ENCODE results near the gene SLC4A8.
"Not testable (repeated sequence)": the region's sequence is repeated elsewhere in the genome, so short reads cannot be mapped to it uniquely, and the experiment has no call there.

SLC4A8 gene

GRCh38 chr12:51429700-51430099 lies 5.1 kb downstream of the SLC4A8 start:
- DNase-seq (ENCODE audit: low read depth), result no peak

- DNase-seq (ENCODE audit: low read depth), result no peak
Measured at GRCh38 chr12:51430196-51430895, 5.7 kb downstream of the SLC4A8 start.

- no peak for DNase-seq (ENCODE audit: low read depth)
Measured at GRCh38 chr12:51432921-51433320, 8.3 kb downstream of the SLC4A8 start.

- DNase-seq (ENCODE audit: low read depth), result no peak
Measured at GRCh38 chr12:51434305-51434704, 9.7 kb downstream of the SLC4A8 start.

- DNase-seq (ENCODE audit: low read depth), result no peak
Measured at GRCh38 chr12:51437431-51437830, 12.8 kb downstream of the SLC4A8 start.

GRCh38 chr12:51439330-51439729 lies 14.7 kb downstream of the SLC4A8 start:
- DNase-seq (ENCODE audit: low read depth), result no peak

GRCh38 chr12:51441583-51441982 lies 17.0 kb downstream of the SLC4A8 start:
- DNase-seq (ENCODE audit: low read depth), result no peak

GRCh38 chr12:51442324-51442723 lies 17.7 kb downstream of the SLC4A8 start:
- DNase-seq (ENCODE audit: low read depth), result no peak

- DNase-seq (ENCODE audit: low read depth), result no peak
Measured at GRCh38 chr12:51443573-51443972, 18.9 kb downstream of the SLC4A8 start.

- no peak for DNase-seq (ENCODE audit: low read depth)
Measured at GRCh38 chr12:51448618-51449256, 24.1 kb downstream of the SLC4A8 start.

- DNase-seq (ENCODE audit: low read depth), result no peak
Measured at GRCh38 chr12:51449580-51450246, 25.1 kb downstream of the SLC4A8 start.

GRCh38 chr12:51450333-51450732 lies 25.7 kb downstream of the SLC4A8 start:
- no peak for DNase-seq (ENCODE audit: low read depth)

GRCh38 chr12:51450806-51451205 lies 26.2 kb downstream of the SLC4A8 start:
- DNase-seq (ENCODE audit: low read depth), result no peak

- DNase-seq (ENCODE audit: low read depth), result not testable (repeated sequence)
Measured at GRCh38 chr12:51454016-51454415, 29.4 kb downstream of the SLC4A8 start.

GRCh38 chr12:51455050-51455449 lies 30.4 kb downstream of the SLC4A8 start:
- DNase-seq (ENCODE audit: low read depth), result not testable (repeated sequence)

GRCh38 chr12:51458635-51459034 lies 34.0 kb downstream of the SLC4A8 start:
- no peak for DNase-seq (ENCODE audit: low read depth)

GRCh38 chr12:51460519-51460918 lies 35.9 kb downstream of the SLC4A8 start:
- no peak for DNase-seq (ENCODE audit: low read depth)

- DNase-seq (ENCODE audit: low read depth), result no peak
Measured at GRCh38 chr12:51465491-51465890, 40.9 kb downstream of the SLC4A8 start.

- DNase-seq (ENCODE audit: low read depth), result no peak
Measured at GRCh38 chr12:51470116-51470515, 45.5 kb downstream of the SLC4A8 start.

GRCh38 chr12:51471111-51471864 lies 46.7 kb downstream of the SLC4A8 start:
- DNase-seq (ENCODE audit: low read depth), result no peak

- no peak for DNase-seq (ENCODE audit: low read depth)
Measured at GRCh38 chr12:51472984-51473383, 48.4 kb downstream of the SLC4A8 start.

- DNase-seq (ENCODE audit: low read depth), result no peak
Measured at GRCh38 chr12:51473947-51474346, 49.3 kb downstream of the SLC4A8 start.

GRCh38 chr12:51475543-51475942 lies 50.9 kb downstream of the SLC4A8 start:
- DNase-seq (ENCODE audit: low read depth), result no peak
